LHCN-M2 (cell line): ENCODE results near the gene MEF2C. TPM values are rescaled to one million over a fixed set of nuclear protein-coding genes. Genes with fewer than 3 reads are reported as not detected.
A peak's percentile ranks its signal among the peaks of the same experiment; 100 is the strongest.

Experiments used
- DNase-seq: peaks from one replicate; pipeline ENCODE4 v3.0.0-alpha.2; 2012; ENCODE audit warnings: low read depth
- total RNA-seq: library from RNA; depleted of rRNA; stranded (reverse); fragments of >200 nt; gene quantifications from 2 replicates; pipeline ENCODE4 v1.2.3, GENCODE V29; 2014

The MEF2C gene
- total RNA-seq, 1 experiment from 2014 or later, result 21.5 TPM

GRCh38 chr5:88722546-88723073, 160.4 kb downstream of the MEF2C start:
- DNase-seq, result no peak

GRCh38 chr5:88719434-88719833, 163.6 kb downstream of the MEF2C start:
- DNase-seq, result no peak

DNA sequence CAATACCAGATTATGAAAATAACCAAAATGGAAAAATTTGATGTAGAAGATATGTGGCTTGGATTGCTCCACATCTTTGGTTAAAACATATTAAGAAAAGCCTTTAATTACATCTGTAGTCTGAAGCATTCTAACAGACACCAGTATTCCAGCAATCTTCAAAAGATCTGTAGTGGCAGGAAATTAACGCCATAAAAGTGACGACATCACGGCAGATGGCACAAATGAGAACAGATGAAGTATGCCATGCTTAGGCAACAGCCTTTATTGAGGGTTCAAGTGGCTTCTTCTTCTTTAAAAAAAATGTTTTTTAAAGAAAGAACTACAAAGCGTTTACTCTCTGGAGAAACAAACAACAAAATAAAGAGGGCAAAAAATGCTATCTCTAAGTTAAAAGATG, 164.2 kb downstream of the MEF2C start:
- DNase-seq, result no peak

- DNase-seq, result no peak
Measured at GRCh38 chr5:88716101-88716500, 166.9 kb downstream of the MEF2C start.

GRCh38 chr5:88715503-88715902, 167.5 kb downstream of the MEF2C start:
- no peak for DNase-seq

DNA sequence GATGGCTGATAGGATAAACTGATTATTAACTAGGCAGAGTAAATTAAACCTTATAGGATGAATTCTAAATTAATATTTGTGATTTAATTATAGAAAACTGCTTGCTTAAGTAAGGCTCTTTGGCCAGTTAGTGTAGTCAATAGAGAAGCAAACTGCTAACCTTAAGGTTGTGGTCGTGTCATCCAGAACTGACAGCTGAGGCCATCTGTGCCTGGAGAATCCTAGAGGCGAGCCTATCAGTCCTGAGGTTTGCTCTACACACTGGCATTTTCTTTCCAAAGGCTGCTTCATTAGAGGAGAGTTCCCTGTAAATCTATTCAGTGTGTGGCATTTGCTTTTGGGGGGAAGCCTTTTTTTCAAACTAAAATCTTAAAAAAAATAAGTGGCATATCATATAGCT, 169.2 kb downstream of the MEF2C start:
- DNase-seq, result no peak

DNA sequence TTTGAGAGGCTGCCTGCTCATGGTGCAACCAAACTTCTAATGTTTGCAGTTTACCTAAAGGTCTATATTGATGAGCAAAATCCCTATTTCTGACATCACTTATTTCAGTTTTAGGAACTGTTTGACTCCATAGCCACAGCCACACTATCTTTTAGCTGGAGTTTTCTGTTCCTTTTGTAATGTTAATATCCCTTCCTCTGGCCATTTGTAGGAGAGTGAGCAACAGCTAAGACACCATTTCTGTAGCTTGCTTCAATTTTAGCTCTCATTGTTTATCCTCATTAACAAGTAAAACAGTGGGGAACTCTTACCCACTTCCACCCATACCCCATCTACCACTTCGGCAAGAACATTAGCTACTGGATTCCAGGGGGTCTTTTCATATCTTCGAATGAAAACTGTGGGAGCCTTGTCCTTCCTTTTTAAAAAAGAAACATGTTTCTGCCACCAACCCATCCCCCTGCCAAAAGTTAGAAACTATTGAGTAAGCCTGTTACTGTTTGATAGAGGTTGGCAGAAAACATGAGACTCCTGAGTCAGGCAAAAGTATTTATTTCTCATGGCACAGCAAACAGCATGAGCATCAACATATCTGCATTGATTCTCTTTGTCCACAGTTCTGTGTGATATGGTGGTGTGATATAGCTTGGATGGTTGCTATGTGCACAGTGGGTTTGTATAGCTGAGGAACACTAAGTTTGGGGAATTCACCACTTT, 174.1 kb downstream of the MEF2C start:
- no peak for DNase-seq

GRCh38 chr5:88708021-88708420, 175.0 kb downstream of the MEF2C start:
- no peak for DNase-seq

DNA sequence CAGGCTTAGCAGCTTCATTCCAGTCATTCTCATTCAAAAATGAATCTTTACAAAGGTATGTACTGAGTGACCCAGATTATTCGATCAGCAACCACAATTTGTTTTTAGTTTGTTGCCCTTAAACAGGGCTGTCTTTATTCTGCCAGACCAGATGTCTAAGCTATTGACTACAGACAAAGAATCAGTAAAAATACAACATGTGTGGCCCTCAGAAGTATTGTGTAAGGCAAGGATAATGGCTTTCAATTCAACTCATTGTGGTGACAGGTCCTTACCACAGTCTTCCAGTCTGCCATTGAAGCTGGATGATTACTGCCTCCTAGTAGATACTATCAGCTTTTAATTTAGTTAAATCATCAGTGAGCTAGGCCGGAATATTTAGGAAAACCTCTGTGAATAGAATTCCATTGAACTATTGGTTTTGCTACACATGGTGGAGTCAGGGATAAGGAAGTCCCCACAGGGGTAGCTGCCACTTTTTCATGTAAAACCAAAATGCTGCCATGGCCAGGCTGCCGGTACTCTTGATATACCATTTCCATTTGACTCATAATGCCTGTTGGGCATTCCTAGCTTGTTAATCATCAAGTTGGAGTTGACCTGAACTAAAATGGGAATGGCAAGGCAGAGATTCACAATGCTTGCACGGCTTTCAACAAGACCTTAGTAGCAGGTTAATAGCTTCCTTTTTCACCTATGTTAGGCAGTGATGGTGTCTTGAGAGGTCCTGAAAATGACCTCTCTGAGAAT, 175.6 kb downstream of the MEF2C start:
- DNase-seq, result peak; percentile 49

DNA sequence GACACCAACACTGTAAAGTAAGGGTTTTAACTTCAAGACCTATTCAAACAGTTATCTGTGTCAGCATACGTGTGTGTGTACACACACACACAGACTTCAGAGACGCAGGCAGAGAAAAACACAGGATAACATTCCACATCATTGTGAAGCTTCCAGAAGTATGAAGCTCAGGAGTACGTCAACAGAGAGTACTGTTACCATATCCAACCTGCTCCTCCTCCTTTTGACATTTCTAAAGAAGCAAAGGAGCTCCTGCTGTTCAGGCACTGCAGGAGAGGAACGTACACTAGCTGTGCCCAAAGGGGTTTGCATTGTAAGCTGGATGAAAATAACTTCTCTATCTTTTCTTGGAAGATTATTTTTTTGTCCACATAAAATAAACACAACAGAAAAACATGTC, 180.7 kb downstream of the MEF2C start:
- DNase-seq, result no peak

- no peak for DNase-seq
Measured at GRCh38 chr5:88700121-88700520, 182.9 kb downstream of the MEF2C start.

DNA sequence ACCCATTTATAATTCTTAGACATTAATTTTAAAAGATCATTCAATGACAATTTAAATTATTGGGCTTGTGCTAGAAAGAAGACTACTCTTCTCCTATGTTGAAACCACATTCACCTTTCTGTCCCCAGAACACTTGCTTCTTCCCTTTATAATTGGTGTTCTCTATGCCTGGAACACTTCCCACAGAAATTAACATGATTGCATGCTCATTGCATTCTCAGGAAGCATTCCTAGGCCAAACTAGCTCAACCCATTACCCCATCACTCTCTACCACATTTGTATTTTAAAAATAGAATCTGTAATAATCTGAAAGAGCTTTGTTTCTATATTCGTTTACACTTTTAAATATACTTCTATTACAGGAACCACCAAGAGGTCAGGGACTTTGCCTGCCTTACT, 184.7 kb downstream of the MEF2C start:
- DNase-seq, result no peak

DNA sequence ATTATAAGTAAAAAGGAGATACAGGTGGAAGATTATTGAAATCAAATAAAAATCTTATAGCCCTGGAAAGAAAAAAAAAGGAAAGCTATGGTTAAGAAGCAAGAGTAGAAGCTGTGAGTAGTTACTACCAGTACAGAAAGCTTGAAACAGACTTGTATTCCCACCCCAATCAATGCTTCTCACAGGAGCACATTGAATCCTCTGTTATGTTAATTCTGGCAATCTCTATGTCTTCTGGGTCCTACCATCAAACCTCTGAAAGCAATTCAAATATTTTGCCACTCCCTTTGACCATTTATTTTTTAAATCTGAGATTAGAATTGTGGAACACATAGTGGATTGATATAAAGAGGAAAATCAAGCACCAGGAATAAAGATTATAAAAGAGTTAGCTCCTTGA, 186.5 kb downstream of the MEF2C start:
- no peak for DNase-seq

DNA sequence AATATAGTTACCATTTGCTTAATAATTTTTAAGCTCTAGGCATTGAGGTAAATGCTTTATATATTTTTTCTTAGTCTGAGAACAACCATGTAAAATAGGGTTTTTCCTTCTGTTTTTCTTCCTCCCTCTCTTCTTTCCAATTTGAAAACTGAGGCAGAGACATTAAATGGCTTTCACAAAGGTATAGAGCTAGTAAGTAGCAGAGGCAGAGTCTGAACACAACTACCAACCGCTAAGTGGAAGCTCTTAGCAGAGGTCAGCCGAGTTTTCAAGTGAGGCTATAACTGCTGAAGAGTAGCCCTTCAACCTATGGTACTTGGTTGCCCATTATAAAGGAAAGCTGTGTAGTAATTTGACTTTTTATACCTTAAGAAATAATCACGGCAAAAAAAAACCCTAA, 187.1 kb downstream of the MEF2C start:
- no peak for DNase-seq

DNA sequence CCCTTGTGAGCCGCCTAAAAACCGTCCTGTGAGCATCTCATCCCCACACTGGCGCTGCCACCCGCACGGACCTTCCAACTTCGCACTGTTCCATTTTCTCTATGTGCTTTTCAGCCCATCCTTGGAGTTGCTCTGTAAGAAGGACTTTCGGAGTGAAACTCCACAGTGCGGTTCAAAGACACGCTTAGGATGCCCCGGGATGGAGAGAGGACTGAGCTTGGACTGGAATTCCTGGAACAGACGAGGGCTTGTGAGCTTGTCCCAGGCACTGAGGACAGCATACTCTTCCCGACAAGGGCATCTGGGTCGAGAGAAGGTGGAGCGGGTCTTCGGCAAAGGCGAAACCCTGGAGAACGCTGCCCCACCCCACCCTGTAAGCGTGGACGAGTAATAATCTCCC, 187.8 kb downstream of the MEF2C start:
- no peak for DNase-seq

DNA sequence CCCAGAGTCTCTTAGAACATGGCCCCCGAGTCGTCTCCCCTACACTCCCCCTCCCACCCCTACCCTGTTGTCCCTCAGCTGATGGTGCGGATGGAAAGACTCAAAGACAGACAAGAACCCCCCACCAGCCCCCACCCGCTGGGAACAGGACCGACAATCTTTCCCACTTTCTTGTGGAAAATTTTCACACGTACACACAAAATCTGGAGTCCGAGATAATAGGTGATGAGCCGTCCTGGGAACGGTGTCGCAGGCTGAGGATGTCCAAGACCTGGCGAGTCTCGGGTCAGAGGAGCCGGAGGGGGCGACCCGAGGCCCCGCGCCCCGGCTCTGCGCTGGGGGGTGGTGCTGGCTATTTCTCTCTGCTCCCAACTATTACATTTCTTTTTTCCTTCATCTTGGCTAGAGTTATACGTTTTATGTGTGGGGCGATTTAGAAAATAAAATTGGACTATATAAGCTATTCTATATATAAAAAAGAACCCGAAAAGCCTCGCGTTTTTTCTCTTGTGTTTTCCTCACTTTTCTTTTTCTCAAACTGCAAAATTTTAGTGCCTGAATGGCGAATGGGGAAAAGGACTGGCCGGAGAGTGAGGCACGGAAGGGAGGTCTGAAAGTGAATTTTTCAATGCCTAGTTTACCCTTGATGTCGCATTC, 188.8 kb downstream of the MEF2C start:
- no peak for DNase-seq

GRCh38 chr5:88693071-88693932, 189.7 kb downstream of the MEF2C start:
- DNase-seq, result no peak

GRCh38 chr5:88691945-88692868, 190.8 kb downstream of the MEF2C start:
- no peak for DNase-seq

GRCh38 chr5:88691230-88691582, 191.8 kb downstream of the MEF2C start:
- no peak for DNase-seq

DNA sequence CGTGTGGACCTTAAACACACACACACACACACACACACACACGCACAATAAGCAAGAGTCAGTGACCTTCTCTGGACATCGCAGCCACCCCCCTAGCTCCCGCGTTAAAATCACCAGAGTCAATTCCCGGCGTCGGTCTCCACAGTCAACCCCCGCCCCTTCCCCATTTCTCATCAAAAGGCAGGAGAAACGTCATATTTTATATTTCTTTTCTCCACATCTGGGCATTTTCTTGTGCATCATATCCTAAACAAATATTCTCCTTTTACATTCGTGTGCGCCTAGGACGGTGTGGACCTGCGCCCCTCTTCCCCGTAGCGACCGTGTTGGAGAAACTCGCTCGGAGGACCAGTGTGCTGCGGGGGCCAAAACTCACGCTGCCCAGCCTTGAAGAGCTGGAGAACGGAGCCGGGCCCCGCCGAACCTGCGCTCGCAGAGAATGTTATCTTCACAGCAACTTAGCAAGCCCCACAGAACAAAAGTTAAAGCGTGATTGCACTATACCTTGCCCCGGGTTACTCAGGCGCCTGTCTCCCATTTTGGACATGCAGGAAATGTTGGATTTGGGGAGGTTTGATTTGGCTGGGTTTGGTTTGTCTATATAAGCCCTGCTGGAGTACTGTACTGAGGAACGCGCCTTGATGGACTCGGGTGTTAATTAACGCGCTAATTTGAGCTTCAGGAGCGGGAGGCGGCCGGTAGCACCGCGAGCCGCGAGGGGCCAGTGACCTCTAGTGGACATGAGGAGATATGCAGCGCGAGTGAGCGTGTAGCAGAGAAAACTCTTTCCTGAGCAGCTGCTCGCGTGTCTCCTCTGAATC, 192.4 kb downstream of the MEF2C start:
- peak; percentile 62 for DNase-seq
